GM21529 (cell line): ENCODE measurements around the gene BRSK2.

Source experiments
- ATAC-seq: cut with Tn5 transposase; IDR thresholded peaks from one replicate; pipeline ENCODE4 v1.9.1; 2021; ENCODE audit not compliant: unreplicated experiment

Gene BRSK2

DNA sequence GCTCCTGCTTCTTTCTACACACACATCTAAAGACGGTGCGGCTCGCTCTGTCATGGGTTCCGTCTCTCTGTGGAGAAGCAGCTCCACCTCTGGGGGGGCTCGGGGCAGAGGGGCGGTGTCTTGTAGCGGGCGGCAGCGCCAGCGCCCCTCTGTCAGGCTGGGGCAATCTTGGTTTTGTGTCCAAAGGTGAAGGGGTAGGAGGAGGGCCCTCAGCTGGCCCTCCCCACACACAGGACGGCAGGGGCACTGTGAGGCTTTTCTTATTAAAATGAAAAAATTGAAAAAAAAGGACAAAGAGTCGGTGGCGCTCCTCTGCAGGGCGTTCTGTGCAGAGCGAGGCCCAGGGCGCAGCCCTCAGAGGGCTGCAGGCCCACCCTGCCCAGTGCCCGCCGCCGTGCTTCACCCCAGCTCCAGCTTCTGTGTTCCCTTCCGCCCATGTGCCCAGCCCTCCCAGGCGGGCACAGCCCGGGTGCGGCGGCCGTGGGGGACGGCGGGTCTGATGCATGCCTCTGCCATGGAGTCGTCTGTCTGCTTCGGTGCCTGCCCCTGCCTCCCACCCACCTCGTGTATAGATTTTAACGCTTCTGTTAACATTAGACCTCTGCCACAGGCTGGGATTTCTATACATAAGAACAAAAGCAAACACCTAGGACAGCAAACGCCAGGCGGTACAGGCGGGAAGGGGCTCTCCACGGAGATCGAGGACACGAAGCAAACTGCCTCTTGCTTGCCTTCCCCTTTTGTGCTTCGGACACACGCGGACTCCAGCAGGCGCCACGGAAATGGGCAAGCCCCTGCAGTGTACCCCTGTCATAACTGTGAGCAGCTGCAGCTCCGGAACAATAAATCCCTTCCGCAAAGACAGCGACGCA lies 72.3 kb downstream of the BRSK2 start:
- ATAC-seq, result no peak

DNA sequence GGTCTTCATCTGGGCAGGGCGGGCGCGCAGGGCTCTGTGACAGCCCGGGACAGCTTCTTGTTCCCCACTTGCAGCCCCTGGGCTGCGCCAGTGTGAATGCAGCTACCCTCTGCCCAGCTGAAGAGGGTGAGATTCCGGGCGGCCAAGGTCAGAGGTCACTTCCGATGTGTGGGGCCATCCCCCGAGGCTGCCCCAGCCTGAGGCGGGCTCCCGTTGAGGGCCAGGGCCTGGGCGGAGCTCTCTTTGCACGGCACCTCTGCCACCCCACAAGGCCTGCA lies 72.9 kb downstream of the BRSK2 start:
- no peak for ATAC-seq

- no peak for ATAC-seq
These were observed 73.3 kb downstream of the BRSK2 start for GRCh38 chr11:1463056-1463455.

GRCh38 chr11:1466784-1467183 lies 77.0 kb downstream of the BRSK2 start:
- ATAC-seq, result no peak

- ATAC-seq, result no peak
These were observed 77.5 kb downstream of the BRSK2 start for GRCh38 chr11:1467270-1467669.

DNA sequence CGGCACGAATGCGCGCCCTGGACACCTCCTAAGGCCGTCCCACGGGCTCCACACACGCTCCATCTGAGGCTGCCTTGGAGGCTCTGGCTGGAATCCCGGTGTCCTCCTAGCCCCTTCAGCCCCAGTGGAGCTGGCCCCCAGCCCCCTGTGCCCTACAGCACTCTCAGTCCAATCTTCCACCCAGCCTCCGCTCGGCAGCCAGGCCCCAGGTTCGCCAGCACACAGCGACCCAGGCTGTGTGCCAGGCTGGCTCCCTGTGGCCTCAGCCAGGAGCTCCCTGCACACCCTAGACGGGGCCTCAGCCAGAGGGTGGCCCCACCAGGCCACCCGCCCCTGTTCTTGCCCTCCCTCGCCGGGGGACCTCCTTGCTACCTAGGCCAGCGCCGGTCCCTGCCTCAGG lies 78.3 kb downstream of the BRSK2 start:
- ATAC-seq, result no peak

- ATAC-seq, result no peak
These were observed 78.8 kb downstream of the BRSK2 start for GRCh38 chr11:1468473-1469066.

- no peak for ATAC-seq
These were observed 79.7 kb downstream of the BRSK2 start for GRCh38 chr11:1469287-1469910.

- no peak for ATAC-seq
These were observed 80.4 kb downstream of the BRSK2 start for GRCh38 chr11:1469911-1470680.

GRCh38 chr11:1470681-1471611 lies 81.2 kb downstream of the BRSK2 start:
- ATAC-seq, result no peak

- no peak for ATAC-seq
These were observed 82.0 kb downstream of the BRSK2 start for GRCh38 chr11:1471736-1472135.

DNA sequence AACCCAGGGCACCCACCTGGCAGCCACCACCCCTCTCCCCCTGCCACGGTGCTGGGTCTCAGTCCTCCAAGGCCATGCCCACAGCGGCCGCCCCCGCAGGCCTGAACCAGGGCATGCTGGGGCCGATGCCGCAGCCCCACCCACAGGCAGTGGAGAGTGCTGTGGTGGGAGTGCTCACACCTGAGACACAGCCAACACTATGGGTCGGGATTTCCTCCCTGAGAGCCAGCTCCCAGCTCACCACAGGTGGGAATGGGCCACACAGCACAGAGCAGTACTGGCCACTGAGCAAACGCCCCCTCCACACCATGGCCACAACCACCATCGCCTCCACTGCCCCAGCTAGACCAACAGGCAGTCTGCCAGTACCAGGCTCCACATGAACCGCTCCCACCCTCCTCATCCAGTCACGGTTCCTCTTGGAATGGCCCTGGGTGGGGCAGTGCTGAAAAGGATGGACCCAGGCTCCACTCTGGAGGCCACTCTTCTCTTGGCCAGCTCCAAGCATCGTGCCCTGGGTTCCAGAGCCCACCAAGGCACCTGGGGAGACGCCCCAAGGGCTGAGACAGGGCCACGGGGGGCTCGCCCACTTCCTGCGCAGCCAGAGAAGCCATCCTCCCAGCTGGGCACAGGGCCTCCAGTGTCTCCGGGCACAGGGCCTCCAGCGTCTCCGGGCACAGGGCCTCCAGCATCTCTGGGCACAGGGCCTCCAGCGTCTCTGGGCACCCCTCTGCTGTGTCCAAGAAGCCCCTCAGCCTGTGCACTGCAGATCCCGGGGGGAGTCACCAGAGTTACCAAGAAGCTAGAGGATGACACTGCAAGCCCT lies 82.7 kb downstream of the BRSK2 start:
- ATAC-seq, result no peak

- no peak for ATAC-seq
These were observed 83.4 kb downstream of the BRSK2 start for GRCh38 chr11:1473011-1473628.

GRCh38 chr11:1473786-1474185 lies 84.1 kb downstream of the BRSK2 start:
- ATAC-seq, result no peak

DNA sequence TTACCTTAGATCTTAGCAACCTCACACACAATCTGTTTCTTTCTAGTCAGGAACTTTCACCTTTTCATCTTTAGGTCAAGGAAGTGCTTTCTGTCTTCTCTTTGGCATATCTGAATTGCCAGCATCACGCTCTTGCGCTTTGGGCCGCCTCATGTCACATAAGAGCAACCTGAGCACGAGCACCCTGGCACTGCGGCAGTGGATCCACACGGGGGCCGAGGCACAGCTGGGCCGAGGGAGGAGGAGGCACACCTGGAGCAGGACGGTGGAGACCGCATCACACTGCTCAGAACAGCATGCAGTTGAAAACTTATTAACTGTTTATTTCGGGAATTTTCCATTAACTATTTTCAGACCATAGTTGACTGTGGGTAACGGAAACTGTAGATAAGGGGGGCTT lies 86.1 kb downstream of the BRSK2 start:
- no peak for ATAC-seq

DNA sequence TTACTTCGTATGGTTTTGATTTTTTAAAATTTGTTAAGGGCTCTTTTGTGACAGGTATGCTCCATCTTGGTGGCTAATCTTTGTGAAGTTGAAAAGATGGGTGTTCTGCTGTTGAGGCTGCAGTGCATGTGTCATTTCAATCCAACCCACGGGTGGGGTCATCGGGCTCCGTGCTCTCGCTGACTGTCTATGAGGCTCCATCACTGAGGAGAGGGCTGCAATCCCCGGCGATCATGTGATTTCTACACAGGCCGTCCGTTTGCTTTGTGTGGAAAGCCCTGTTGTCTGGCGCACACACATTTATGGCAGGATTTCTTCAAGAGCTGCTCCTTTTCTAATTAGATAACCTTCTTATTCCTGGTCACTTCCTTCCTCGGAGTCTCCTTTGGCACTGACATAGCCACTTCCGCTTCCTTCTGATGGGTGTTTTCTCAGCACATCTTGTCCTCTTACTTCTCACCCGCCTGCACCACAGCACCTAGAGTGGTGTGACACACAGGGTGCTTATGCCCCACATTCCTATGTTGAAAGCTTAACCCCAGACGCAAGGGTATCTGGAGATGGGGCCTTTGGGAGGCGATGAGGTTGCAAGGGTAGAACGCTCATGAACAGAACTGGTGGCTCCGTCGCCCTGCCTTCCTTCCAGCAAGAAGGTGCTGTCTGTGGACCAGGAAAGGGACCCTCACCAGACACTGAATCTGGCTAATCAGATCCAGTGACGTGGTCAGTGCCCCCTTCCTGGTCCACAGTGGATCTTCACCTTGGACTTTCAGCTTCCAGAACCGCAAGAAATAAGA lies 87.4 kb downstream of the BRSK2 start:
- no peak for ATAC-seq

GRCh38 chr11:1478011-1478410 lies 88.3 kb downstream of the BRSK2 start:
- ATAC-seq, result no peak

- ATAC-seq, result no peak
These were observed 88.8 kb downstream of the BRSK2 start for GRCh38 chr11:1478544-1478943.
